ENCODE results near the gene CLCNKB.

DNA sequence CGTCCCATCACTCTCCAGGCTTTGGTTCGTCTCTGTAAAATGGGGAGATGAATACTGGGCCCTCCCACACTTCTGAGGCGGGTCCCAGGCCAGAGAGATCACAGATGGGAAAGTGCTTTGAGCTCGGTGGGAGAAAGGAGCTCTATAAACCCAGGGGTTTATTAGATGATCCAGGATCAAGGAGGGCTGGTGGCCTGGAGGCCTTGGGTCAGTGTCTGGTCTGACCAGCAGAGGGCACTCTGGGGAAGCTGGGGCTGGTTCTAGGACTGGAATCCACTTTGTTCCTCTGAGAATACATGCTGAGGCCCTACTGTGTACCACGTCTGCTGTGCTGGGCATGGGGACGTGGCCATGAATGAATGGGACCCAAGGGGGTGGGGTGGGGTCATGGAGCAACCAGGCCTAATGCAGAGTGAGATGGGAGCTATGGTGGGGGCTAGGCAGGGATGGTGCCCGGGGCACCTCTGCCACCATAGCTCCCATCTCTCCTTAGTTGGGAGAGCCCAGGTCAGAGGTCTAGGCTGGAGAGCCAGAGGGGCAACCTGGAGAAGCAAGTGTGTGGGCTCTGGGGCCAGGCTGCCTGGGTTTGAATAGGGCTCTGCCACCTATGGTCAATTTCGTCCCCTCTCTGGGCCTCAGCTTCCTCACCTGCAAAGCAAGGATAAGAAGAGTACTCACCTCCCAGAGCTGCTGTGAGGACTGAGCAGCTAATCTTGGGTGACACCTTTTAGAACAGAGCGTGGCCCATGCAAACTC lies 38.9 kb downstream of the CLCNKB start:
- TF ChIP-seq FOSL1 (CRISPR knock-in tag; IDR thresholded peaks at IDR 0.05; ENCODE audit: borderline replicate concordance) (no peak), CHD2 (IDR thresholded peaks at IDR 0.05; ENCODE audit: low read depth, low read length) (no peak)

Measured in HepG2 (cell line).